Esophagus squamous epithelium (tissue), 5 donors: Measurements from ENCODE around the gene ST6GAL1. TPM values are rescaled to one million over a fixed set of nuclear protein-coding genes. Genes with fewer than 3 reads are reported as not detected.

Source experiments
- DNase-seq: peaks from one replicate; lab custom pipeline; 2025; lab: John Stamatoyannopoulos, UW
- H3K27ac ChIP-seq, 4 donors: fragments of 200-600 bp; sonication (generic); one replicate each; pipeline ENCODE4 v1.5.1; 2016 to 2019; ENCODE audit warnings: mild to moderate bottlenecking in 1 of 4
- H3K27me3 ChIP-seq, 4 donors: fragments of 200-600 bp; sonication (generic); 1 replicate in 3 of 4; 2 replicates in 1 of 4; pipeline versions ENCODE4 v1.5.1 to v1.6.0; 2017 to 2021; ENCODE audit warnings: antibody characterized with exemption in 1 of 4
- H3K36me3 ChIP-seq, 3 donors: fragments of 200-600 bp; sonication (generic); one replicate each; pipeline ENCODE4 v1.5.1; 2016 to 2019
- H3K4me1 ChIP-seq, 3 donors: fragments of 200-600 bp; sonication (generic); one replicate each; pipeline ENCODE4 v1.5.1; 2017 to 2019
- H3K4me3 ChIP-seq, 4 donors: fragments of 200-600 bp; sonication (generic); 1 replicate in 3 of 4; 2 replicates in 1 of 4; pipeline ENCODE4 v1.5.1; 2016 to 2019; ENCODE audit warnings: mild to moderate bottlenecking in 2 of 4, moderate library complexity in 1 of 4
- H3K9me3 ChIP-seq, 3 donors: fragments of 200-600 bp; sonication (generic); one replicate each; pipeline ENCODE4 v1.5.1; 2016 to 2019
- CTCF ChIP-seq, 6 experiments: fragments of 450-650 bp in 4 of 6; fragments of 200-600 bp in 2 of 6; sonication (generic) in 2 of 6; IDR thresholded peaks; one replicate each; pipeline ENCODE4 v1.5.1; 2016 to 2019; ENCODE audit warnings: antibody characterized with exemption in 6 of 6, mild to moderate bottlenecking in 4 of 6, moderate library complexity in 4 of 6
- POLR2A ChIP-seq, 4 donors: fragments of 450-650 bp; IDR thresholded peaks; one replicate each; pipeline ENCODE4 v1.6.1; 2017; ENCODE audit warnings: antibody characterized with exemption in 4 of 4, mild to moderate bottlenecking in 4 of 4, moderate library complexity in 3 of 4
- WGBS, 2 donors: methylation state at CpG; one replicate each; pipeline ENCODE4 v1.1.5; 2018; 5-methylcytosine and 5-hydroxymethylcytosine counted together
- intact Hi-C: fragments of 100-400 bp; cut with DNase I; formaldehyde crosslinking; loops from one replicate; pipeline ENCODE4 v1.15.0; 2022
- total RNA-seq, 4 donors: library from RNA; depleted of rRNA; stranded (reverse); fragments of >200 nt; gene quantifications; one replicate each; pipeline ENCODE4 v1.1.0, GENCODE V29; 2016
- donor health status: DM: yes; HTN: yes; CAD: no.

ST6GAL1 gene
- total RNA-seq, 4 donors from 2014 or later, result 6.0 to 44.2 (median 15.2) TPM

GRCh38 chr3:186971578-186971977 lies 41.3 kb downstream of the ST6GAL1 start:
- intact Hi-C loops, result no loop called here
- Histone ChIP-seq H3K4me1 (peaks cover 0 to 31% (median 0%) of the 10 kb centered on the region in 3 donors), H3K9me3 (no peaks in the 10 kb centered on the region), H3K36me3 (no peaks in the 10 kb centered on the region), H3K27me3 (no peaks in the 10 kb centered on the region), H3K27ac (peak overlapping the region in 3 of 4 donors; percentile 62 to 78 (median 64)), H3K4me3 (no peak overlapping the region)
- WGBS, 2 donors, result 57 to 64% methylated on average over 1 of the region's 1 CpG
- TF ChIP-seq CTCF (IDR thresholded peaks at IDR 0.05) (no peak), POLR2A (IDR thresholded peaks at IDR 0.05) (no peak)
- DNase-seq, result no peak

GRCh38 chr3:186973702-186974101 lies 43.4 kb downstream of the ST6GAL1 start:
- WGBS, 2 donors, result 76 to 79% methylated on average over 7 of the region's 7 CpGs
- intact Hi-C loops, result no loop called here
- no peaks in the 10 kb centered on the region for H3K9me3 ChIP-seq
- H3K27me3 ChIP-seq, result no peaks in the 10 kb centered on the region
- no peaks in the 10 kb centered on the region for H3K36me3 ChIP-seq
- peak overlapping the region in 1 of 4 donors; percentile 28 for H3K27ac ChIP-seq
- H3K4me3 ChIP-seq, result no peak overlapping the region
- TF ChIP-seq POLR2A (IDR thresholded peaks at IDR 0.05), result no peak
- TF ChIP-seq CTCF (IDR thresholded peaks at IDR 0.05), result no peak
- H3K4me1 ChIP-seq, result peaks cover 0 to 47% (median 7%) of the 10 kb centered on the region in 3 donors
- DNase-seq, result no peak

- intact Hi-C loops, result no loop called here
- Histone ChIP-seq H3K4me3 (no peak overlapping the region), H3K27ac (peak overlapping the region in 1 of 4 donors; percentile 41), H3K27me3 (no peaks in the 10 kb centered on the region), H3K36me3 (no peaks in the 10 kb centered on the region), H3K9me3 (no peaks in the 10 kb centered on the region), H3K4me1 (peaks cover 0 to 47% (median 7%) of the 10 kb centered on the region in 3 donors)
- no peak for TF ChIP-seq CTCF (IDR thresholded peaks at IDR 0.05)
- no peak for TF ChIP-seq POLR2A (IDR thresholded peaks at IDR 0.05)
- 81 to 84% methylated on average over 7 to 9 of the region's 9 CpGs for WGBS, 2 donors
- DNase-seq, result no peak
Observed at GRCh38 chr3:186974824-186975313, 44.5 kb downstream of the ST6GAL1 start.

- peaks cover 0 to 42% (median 7%) of the 10 kb centered on the region in 3 donors for H3K4me1 ChIP-seq
- no peak for TF ChIP-seq POLR2A (IDR thresholded peaks at IDR 0.05)
- TF ChIP-seq CTCF (IDR thresholded peaks at IDR 0.05), result no peak
- no peak for DNase-seq
- WGBS, 2 donors, result 80 to 89% methylated on average over 3 to 6 of the region's 6 CpGs
- H3K9me3 ChIP-seq, result no peaks in the 10 kb centered on the region
- H3K4me3 ChIP-seq, result no peak overlapping the region
- intact Hi-C loops, result no loop called here
- peak overlapping the region in 1 of 4 donors; percentile 41 for H3K27ac ChIP-seq
- H3K36me3 ChIP-seq, result no peaks in the 10 kb centered on the region
- H3K27me3 ChIP-seq, result no peaks in the 10 kb centered on the region
Observed at GRCh38 chr3:186975726-186976125, 45.4 kb downstream of the ST6GAL1 start.

GRCh38 chr3:186976837-186977750 lies 46.8 kb downstream of the ST6GAL1 start:
- TF ChIP-seq CTCF (IDR thresholded peaks at IDR 0.05) (no peak), POLR2A (IDR thresholded peaks at IDR 0.05) (no peak)
- Histone ChIP-seq H3K9me3 (no peaks in the 10 kb centered on the region), H3K27me3 (no peaks in the 10 kb centered on the region), H3K27ac (peak overlapping the region; percentile 52 to 84 (median 73)), H3K4me3 (peak overlapping the region in 1 of 4 donors; percentile 30), H3K36me3 (no peaks in the 10 kb centered on the region), H3K4me1 (peaks cover 0 to 30% (median 7%) of the 10 kb centered on the region in 3 donors)
- intact Hi-C loops, result no loop called here
- WGBS, 2 donors, result 34 to 47% methylated on average over 15 to 17 of the region's 17 CpGs
- DNase-seq, result peak; percentile 4
